Mucosa of gallbladder (tissue), 1 donor: ENCODE data around the gene THUMPD2. TPM values are rescaled to one million over a fixed set of nuclear protein-coding genes. Genes with fewer than 3 reads are reported as not detected.

Experiments used
- total RNA-seq: library from RNA; stranded (reverse); gene quantifications from one replicate; pipeline ENCODE4 v1.2.1, GENCODE V29; 2021
- donor health status: DM: no; HTN: no; CAD: no.

The THUMPD2 gene
- total RNA-seq, 1 donor from 2014 or later: 6.2 TPM

Other genes starting within 250 kb of the THUMPD2 start
- 2.7 TPM for gene TMEM178A, start 113.3 kb downstream of the THUMPD2 start, total RNA-seq